HG03095 (cell line): ENCODE measurements around the gene INPP4B.
"Not testable (repeated sequence)": the region's sequence is repeated elsewhere in the genome, so short reads cannot be mapped to it uniquely, and the experiment has no call there.

ENCODE experiments used
- ATAC-seq: cut with Tn5 transposase; IDR thresholded peaks from one replicate; pipeline ENCODE4 v1.9.1; 2021; ENCODE audit warnings: moderate library complexity; ENCODE audit not compliant: unreplicated experiment

Gene INPP4B

DNA sequence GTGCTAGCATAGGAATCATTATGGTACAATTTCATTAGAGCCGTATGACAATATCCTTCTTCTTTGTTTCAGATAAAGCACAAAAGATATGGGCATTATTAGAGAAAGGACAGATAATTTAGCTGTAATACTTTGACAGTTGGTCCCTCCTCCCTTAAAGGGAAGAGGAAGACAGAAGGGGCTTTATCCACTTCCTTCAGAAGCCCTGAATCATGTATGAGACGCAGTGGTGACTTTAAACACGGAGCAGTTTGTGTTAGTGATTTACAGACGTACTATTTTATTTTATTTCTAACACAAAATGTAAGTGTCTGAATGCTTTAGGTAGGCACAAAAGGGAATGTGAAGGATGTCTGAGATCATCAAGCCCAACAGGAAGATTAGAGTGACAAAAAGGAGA, 742.1 kb downstream of the INPP4B start:
- ATAC-seq, result no peak

DNA sequence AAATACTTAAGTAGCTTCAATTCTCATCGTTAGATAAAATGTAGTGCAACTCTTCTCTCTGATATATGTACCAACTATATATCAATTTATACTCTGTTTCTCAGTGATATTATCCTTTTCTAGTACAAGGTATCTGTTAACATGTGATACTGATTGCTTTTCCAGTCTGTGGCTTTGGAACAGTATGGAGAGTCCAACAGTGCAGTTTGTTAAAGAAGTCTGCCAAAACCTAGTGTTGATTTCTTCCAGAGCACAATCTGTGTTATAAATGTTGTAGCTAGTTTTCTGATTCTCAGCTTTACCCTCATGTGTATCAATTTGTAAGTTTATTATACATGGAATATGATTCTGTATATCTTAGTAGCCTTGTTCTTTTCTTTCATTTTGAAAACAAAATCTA, 744.7 kb downstream of the INPP4B start:
- no peak for ATAC-seq

- no peak for ATAC-seq
Measured at GRCh38 chr4:142100941-142101340, 745.2 kb downstream of the INPP4B start.

GRCh38 chr4:142098900-142099545, 747.1 kb downstream of the INPP4B start:
- ATAC-seq, result no peak

GRCh38 chr4:142098380-142098779, 747.7 kb downstream of the INPP4B start:
- ATAC-seq, result no peak

- no peak for ATAC-seq
Measured at GRCh38 chr4:142097015-142097414, 749.1 kb downstream of the INPP4B start.

DNA sequence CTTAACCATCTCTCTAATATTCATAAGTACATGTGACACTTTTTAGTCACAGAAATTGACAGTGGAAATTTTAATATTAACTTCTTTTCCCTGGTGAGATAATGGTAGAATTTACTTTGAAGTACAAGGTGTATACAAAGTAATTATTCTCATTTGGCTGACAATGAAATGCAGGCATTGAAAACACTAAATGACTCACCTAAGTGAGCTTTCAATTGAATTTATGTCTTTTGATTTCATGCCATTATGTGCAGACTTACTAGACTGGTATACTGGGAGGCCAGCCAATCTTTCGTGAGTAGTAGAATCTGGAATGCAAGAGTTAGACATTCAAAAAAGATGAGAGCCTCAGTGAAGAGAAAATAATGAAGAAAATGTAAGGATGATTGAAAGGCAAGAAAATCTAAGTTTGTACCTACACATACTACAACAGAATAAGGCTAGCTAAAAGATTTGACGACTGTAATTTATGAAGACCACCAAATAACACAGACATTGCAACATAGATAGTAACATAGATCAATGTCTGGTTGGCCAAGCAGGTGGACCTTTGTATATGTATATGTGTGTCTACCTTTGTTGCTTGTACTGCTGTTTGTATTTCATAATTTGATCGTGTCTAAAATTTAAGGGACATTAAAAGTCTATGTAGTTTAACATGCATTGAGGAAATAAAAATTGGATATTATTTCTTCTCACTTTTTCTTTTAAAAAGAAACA, 750.1 kb downstream of the INPP4B start:
- no peak for ATAC-seq

DNA sequence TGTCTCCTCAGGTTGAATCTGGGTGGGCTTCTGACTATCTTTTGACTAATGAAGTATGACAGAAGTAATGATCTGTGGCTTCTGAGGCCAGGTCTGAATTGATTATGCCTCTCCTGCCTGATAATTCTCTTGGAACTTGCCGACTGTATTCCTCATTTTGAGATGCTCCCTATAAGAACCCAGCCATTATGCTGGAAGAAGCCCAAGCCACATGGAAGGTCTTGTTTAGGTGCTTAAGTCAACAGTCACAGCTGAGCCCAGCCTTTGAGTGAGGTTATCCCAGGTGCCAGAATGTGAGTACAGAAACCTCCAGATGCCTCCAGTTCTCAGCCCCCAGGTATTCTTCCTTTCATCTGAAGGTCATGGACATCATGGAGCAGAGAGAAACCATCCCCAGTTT, 753.2 kb downstream of the INPP4B start:
- ATAC-seq, result no peak

- no peak for ATAC-seq
Measured at GRCh38 chr4:142091691-142092182, 754.4 kb downstream of the INPP4B start.

GRCh38 chr4:142091085-142091513, 755.0 kb downstream of the INPP4B start:
- no peak for ATAC-seq

GRCh38 chr4:142088906-142089305, 757.2 kb downstream of the INPP4B start:
- ATAC-seq, result no peak

GRCh38 chr4:142085513-142086292, 760.4 kb downstream of the INPP4B start:
- no peak for ATAC-seq

DNA sequence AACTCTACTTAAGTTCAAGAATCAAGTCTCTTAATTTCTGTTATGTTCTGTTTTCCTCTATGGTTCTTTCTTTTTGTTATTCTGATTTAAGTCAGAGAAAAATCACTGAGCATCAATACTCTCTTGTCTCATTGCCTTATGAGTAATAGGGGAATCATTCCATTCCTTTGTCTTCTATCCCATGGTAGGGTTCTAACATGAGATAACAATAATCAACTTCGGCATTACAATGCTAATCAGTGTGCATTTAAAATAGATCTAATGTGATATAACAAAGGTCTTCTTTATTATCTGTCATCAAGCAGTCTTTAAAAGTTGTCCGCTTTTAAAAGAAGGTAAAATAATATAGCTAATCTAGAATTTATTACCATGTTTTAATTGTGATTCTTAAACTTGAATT, 762.8 kb downstream of the INPP4B start:
- ATAC-seq, result no peak

GRCh38 chr4:142081025-142081424, 765.1 kb downstream of the INPP4B start:
- ATAC-seq, result no peak

DNA sequence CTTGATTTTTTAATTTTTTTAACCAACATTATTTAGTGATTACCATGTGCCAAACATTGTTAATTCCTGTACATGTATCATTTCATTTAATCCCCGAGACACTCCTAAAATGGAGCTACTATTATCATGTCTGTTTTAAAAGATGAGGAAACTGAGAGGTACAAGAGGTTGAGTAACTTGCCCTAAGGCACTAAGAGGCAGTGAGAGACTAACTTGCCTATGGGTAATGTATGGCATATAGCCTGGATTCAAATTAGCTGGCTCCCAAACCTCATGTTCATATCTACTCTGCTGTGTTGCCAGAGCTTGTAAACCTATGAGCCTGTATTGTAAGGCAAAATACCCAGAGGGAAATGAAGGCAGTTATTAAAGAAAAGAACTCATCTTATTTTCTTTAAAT, 766.1 kb downstream of the INPP4B start:
- ATAC-seq, result no peak

DNA sequence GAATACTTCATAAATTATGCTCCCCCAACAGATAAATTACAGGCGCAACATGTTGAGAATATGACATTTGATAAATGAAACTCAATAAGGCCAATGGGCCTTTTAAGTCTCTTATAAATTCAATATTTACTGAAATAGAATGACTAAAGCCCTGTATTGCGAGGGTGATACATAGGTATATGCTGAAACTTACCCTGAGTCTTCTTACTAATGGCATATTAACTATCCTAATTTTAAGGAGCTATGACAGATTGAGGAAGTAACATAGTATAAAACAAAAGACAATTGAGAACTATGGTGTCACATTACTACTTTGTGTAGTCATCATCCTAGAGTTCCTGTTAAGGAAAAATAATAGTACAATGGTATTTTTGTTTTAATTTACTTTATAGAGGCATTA, 769.1 kb downstream of the INPP4B start:
- no peak for ATAC-seq

GRCh38 chr4:142068304-142068703, 777.8 kb downstream of the INPP4B start:
- not testable (repeated sequence) for ATAC-seq

DNA sequence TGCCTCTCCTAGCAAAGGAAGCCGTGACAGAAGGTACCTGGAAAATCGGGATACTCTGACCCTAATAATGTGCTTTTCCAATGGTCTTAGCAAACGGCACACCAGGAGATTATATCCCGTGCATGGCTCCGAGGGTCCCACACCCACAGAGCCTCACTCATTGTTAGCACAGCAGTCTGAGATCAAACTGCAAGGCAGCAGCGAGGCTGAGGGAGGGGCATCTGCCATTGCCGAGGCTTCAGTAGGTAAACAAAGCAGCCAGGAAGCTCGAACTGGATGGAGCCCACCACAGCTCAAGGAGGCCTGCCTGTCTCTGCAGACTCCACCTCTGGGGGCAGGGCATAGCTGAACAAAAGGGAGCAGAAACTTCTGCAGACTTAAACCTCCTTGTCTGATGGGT, 779.5 kb downstream of the INPP4B start:
- ATAC-seq, result not testable (repeated sequence)

DNA sequence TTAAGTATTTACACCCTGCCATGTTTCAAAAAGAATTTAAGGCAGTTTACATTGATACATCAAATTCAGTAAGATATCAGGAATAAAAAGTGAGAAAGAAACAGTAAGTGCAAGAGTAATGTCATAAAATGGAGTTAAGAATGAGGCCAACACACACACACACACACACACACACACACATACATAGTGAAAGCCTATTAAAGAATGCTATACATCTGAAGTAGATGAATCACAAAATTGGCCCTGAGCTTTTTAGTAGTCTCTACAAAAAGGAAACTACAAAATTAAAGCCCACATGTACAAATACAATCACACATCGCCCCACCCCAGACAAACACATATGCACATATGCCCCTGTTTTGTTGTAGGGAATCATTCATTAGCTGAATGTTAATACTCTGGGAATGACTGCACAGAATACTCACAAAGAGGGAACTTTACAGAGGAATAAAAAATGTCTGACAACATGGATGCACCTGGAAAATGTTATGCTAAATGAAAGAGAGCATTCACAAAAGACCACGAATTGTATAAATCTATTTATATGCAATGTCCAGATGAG, 780.9 kb downstream of the INPP4B start:
- no peak for ATAC-seq

- no peak for ATAC-seq
Measured at GRCh38 chr4:142064181-142064580, 781.9 kb downstream of the INPP4B start.

DNA sequence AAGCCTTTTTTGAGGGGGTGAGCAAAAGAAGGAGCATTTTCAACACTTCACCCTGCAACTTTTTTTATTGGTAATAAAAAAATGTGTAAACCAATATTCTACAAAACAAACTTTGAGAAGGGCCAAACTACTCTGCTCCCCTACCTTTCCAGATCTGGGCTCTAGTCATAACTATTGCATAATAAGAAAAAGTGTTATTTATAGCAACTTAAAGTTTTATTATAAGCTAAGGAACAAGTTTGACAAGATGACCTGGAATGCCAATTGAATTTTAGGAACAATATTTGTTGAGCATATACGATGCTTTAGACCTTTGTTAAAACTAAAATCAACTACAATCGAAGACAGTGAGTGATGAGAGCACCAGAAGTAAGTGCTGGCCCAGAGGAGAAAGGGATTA, 800.1 kb downstream of the INPP4B start:
- ATAC-seq, result no peak
